B cell (primary cell): Measurements from ENCODE around the gene WDR13. TPM values are rescaled to one million over a fixed set of nuclear protein-coding genes. Genes with fewer than 3 reads are reported as not detected.

Experiments
- ATAC-seq: fragments of 200-7000 bp; cut with Tn5 transposase; one replicate; pipeline ENCODE4 v1.10.0; 2021; ENCODE audit warnings: low read depth, mild to moderate bottlenecking, moderate number of reproducible peaks, moderate library complexity
- CTCF ChIA-PET: fragments of 350-600 bp; sonication (Branson Sonifier 250); formaldehyde crosslinking; loops from one replicate; lab custom pipeline; 2021; ENCODE audit warnings: antibody characterized with exemption, inconsistent platforms; lab: Charles Lee
- POLR2A ChIA-PET: fragments of 350-600 bp; sonication (Branson Sonifier 250); formaldehyde crosslinking; loops from one replicate; lab custom pipeline; 2021; ENCODE audit warnings: antibody characterized with exemption; lab: Charles Lee
- DNase-seq: peaks from one replicate; pipeline ENCODE4 v3.0.0; 2013
- H2AFZ ChIP-seq: 2 replicates; pipeline ENCODE4 v1.6.1; 2012; ENCODE audit warnings: mild to moderate bottlenecking, low read depth, low read length; ENCODE audit not compliant: insufficient read depth, poor library complexity, severe bottlenecking
- H3K27ac ChIP-seq, 2 donors: 1 replicate in 1 of 2; 2 replicates in 1 of 2; pipeline ENCODE4 v1.5.1; 2012 to 2013; ENCODE audit warnings: low read length in 2 of 2, mild to moderate bottlenecking in 2 of 2, moderate library complexity in 1 of 2
- H3K27me3 ChIP-seq, 4 experiments: fragments of 200-600 bp in 1 of 4; sonication (generic) in 1 of 4; replicated peaks in 1 of 4; 1 replicate in 2 of 4; 2 replicates in 2 of 4; pipeline versions ENCODE4 v1.6.1 to v1.7.0; 2013 to 2016; ENCODE audit warnings: low read length in 3 of 4, mild to moderate bottlenecking in 2 of 4, mixed read lengths in 1 of 4, moderate library complexity in 1 of 4; ENCODE audit not compliant: insufficient read depth in 4 of 4, control insufficient read depth in 3 of 4; ENCODE audit errors: control extremely low read depth in 1 of 4
- H3K36me3 ChIP-seq, 2 experiments: replicated peaks in 1 of 2; 1 replicate in 1 of 2; 2 replicates in 1 of 2; pipeline versions ENCODE4 v1.6.1 to v1.7.1; 2013; ENCODE audit warnings: low read length in 1 of 2; ENCODE audit not compliant: insufficient read depth in 2 of 2, control insufficient read depth in 1 of 2; ENCODE audit errors: control extremely low read depth in 1 of 2, extremely low read depth in 1 of 2
- H3K4me1 ChIP-seq, 2 donors: fragments of 200-600 bp in 1 of 2; sonication (generic) in 1 of 2; 1 replicate in 1 of 2; 2 replicates in 1 of 2; pipeline versions ENCODE4 v1.5.1 to v1.6.1; 2013 to 2017; ENCODE audit warnings: low read length in 2 of 2; ENCODE audit not compliant: control insufficient read depth in 2 of 2, insufficient read depth in 2 of 2
- H3K4me2 ChIP-seq: replicated peaks from 2 replicates; pipeline ENCODE3; 2012; ENCODE audit warnings: mild to moderate bottlenecking, low read depth, low read length; ENCODE audit not compliant: poor library complexity, severe bottlenecking
- H3K4me3 ChIP-seq, 5 experiments: fragments of 200-600 bp in 1 of 5; sonication (generic) in 1 of 5; 1 replicate in 3 of 5; 2 replicates in 2 of 5; pipeline versions ENCODE4 v1.5.1 to v1.7.0; 2011 to 2016; ENCODE audit warnings: low read length in 4 of 5, mild to moderate bottlenecking in 4 of 5, low read depth in 2 of 5, control low read depth in 1 of 5, moderate library complexity in 1 of 5; ENCODE audit not compliant: insufficient read depth in 1 of 5; ENCODE audit errors: control extremely low read depth in 1 of 5, extremely low read depth in 1 of 5
- H3K79me2 ChIP-seq: fragments of 200-600 bp; sonication (generic); one replicate; pipeline ENCODE4 v1.6.0; 2016; ENCODE audit warnings: low read length; ENCODE audit not compliant: control insufficient read depth, insufficient read depth
- H3K9ac ChIP-seq: fragments of 200-600 bp; sonication (generic); 2 replicates; pipeline ENCODE4 v1.6.1; 2017; ENCODE audit warnings: mild to moderate bottlenecking, low read length, moderate library complexity
- H3K9me3 ChIP-seq, 3 donors: one replicate each; pipeline versions ENCODE4 v1.6.1 to v1.7.1; 2013; ENCODE audit warnings: low read length in 2 of 3; ENCODE audit not compliant: control insufficient read depth in 2 of 3, insufficient read depth in 1 of 3; ENCODE audit errors: control extremely low read depth in 1 of 3
- H4K20me1 ChIP-seq: 2 replicates; pipeline ENCODE4 v1.6.0; 2012; ENCODE audit warnings: mild to moderate bottlenecking, low read length; ENCODE audit not compliant: insufficient read depth, control insufficient read depth, poor library complexity, severe bottlenecking
- H3K27ac Mint-ChIP-seq: one replicate; pipeline ENCODE4 v1.8.0; 2021; ENCODE audit warnings: mixed read lengths
- H3K27me3 Mint-ChIP-seq: one replicate; pipeline ENCODE4 v1.8.0; 2021; ENCODE audit warnings: mixed read lengths
- H3K4me1 Mint-ChIP-seq: one replicate; pipeline ENCODE4 v1.8.0; 2021; ENCODE audit warnings: mixed read lengths
- H3K4me3 Mint-ChIP-seq: one replicate; pipeline ENCODE4 v1.8.0; 2021; ENCODE audit warnings: mixed read lengths
- H3K9me3 Mint-ChIP-seq: one replicate; pipeline ENCODE4 v1.8.0; 2022; ENCODE audit warnings: mixed read lengths; ENCODE audit not compliant: insufficient read depth
- CTCF ChIP-seq: fragments of 200-600 bp; IDR thresholded peaks from one replicate; pipeline ENCODE4 v1.8.0; 2022; ENCODE audit warnings: antibody characterized with exemption, mild to moderate bottlenecking
- EZH2 ChIP-seq: IDR thresholded peaks from 2 replicates; pipeline ENCODE4 v1.6.1; 2012; ENCODE audit warnings: borderline replicate concordance, low read depth, mild to moderate bottlenecking, moderate library complexity, low read length; ENCODE audit not compliant: insufficient read depth, poor library complexity, severe bottlenecking
- WGBS: methylation state at CpG from one replicate; pipeline ENCODE4 v1.1.5; 2013; ENCODE audit warnings: missing lambda C conversion rate; ENCODE audit not compliant: insufficient coverage; 5-methylcytosine and 5-hydroxymethylcytosine counted together
- intact Hi-C: fragments of 100-400 bp; cut with micrococcal nuclease; formaldehyde crosslinking; loops from one replicate; pipeline ENCODE4 v1.10.0; 2022
- polyA plus RNA-seq: library from polyadenylated mRNA; depleted of rRNA; stranded (reverse); fragments of >200 nt; gene quantifications from 2 replicates; pipeline ENCODE4 v1.2.3, GENCODE V29; 2012
- total RNA-seq, 2 donors: library from RNA; stranded (reverse); fragments of 120-200 nt in 1 of 2; gene quantifications; 1 replicate in 1 of 2; 2 replicates in 1 of 2; pipeline versions ENCODE4 v1.2.3 to v1.2.4, GENCODE V29; 2013 to 2022

Gene WDR13
- total and polyA plus RNA-seq, 2 donors (not counting 1 experiment from before 2014, with no cell fraction given): 85.1 to 257 TPM

GRCh38 chrX:48575642-48576041, 21.6 kb upstream of the WDR13 start:
- Histone ChIP-seq H3K4me3 (peak overlapping the region in 1 of 5 experiments; percentile 88), H2AFZ (no peak overlapping the region), H4K20me1 (peaks cover 7% of the 10 kb centered on the region), H3K79me2 (peaks cover 13% of the 10 kb centered on the region), H3K27ac (peak overlapping the region; percentile 98 to 99), H3K4me2 (peak overlapping the region; percentile 77), H3K9ac (no peak overlapping the region), H3K9me3 (no peaks in the 10 kb centered on the region), H3K36me3 (peaks cover 0 to 47% of the 10 kb centered on the region in 2 experiments), H3K27me3 (no peaks in the 10 kb centered on the region), H3K4me1 (peaks cover 16 to 22% of the 10 kb centered on the region in 2 donors)
- peaks cover 22% of the 10 kb centered on the region for H3K4me1 Mint-ChIP-seq
- whole genome bisulfite sequencing: 87% methylated on average over 4 of the region's 13 CpGs
- CTCF ChIA-PET: no interaction called here
- POLR2A ChIA-PET: no interaction called here
- H3K27ac Mint-ChIP-seq: peak overlapping the region; percentile 97
- ATAC-seq (no peak), DNase-seq (no peak)
- intact Hi-C loops: loop anchor here (10.0 kb wide), 1 partner anchor 921 kb away; the partner anchor contains the start of genes ELK1 and UXT
- peak overlapping the region; percentile 88 for H3K4me3 Mint-ChIP-seq
- no peaks in the 10 kb centered on the region for H3K27me3 Mint-ChIP-seq
- TF ChIP-seq CTCF (no peak), EZH2 (no peak)
- H3K9me3 Mint-ChIP-seq: no peaks in the 10 kb centered on the region

- peaks cover 20% of the 10 kb centered on the region for H3K4me1 Mint-ChIP-seq
- H3K27ac Mint-ChIP-seq: peak overlapping the region; percentile 97
- H3K9ac ChIP-seq: no peak overlapping the region
- H3K27me3 Mint-ChIP-seq: no peaks in the 10 kb centered on the region
- H3K27me3 ChIP-seq: no peaks in the 10 kb centered on the region
- H3K4me1 ChIP-seq: peaks cover 16 to 22% of the 10 kb centered on the region in 2 donors
- intact Hi-C loops: loop anchor here (10.0 kb wide), 1 partner anchor 921 kb away; the partner anchor contains the start of genes ELK1 and UXT
- WGBS: 60% methylated on average over 1 of the region's 6 CpGs
- DNase-seq (no peak), ATAC-seq (no peak)
- POLR2A ChIA-PET: no interaction called here
- no peak overlapping the region for H2AFZ ChIP-seq
- H3K4me3 ChIP-seq: no peak overlapping the region
- peak overlapping the region; percentile 77 for H3K4me2 ChIP-seq
- peaks cover 0 to 47% of the 10 kb centered on the region in 2 experiments for H3K36me3 ChIP-seq
- peaks cover 13% of the 10 kb centered on the region for H3K79me2 ChIP-seq
- peaks cover 7% of the 10 kb centered on the region for H4K20me1 ChIP-seq
- H3K9me3 ChIP-seq: no peaks in the 10 kb centered on the region
- H3K27ac ChIP-seq: no peak overlapping the region
- no peaks in the 10 kb centered on the region for H3K9me3 Mint-ChIP-seq
- CTCF ChIA-PET: no interaction called here
- peak overlapping the region; percentile 88 for H3K4me3 Mint-ChIP-seq
- no peak for TF ChIP-seq CTCF
- TF ChIP-seq EZH2: no peak
Measured at GRCh38 chrX:48576108-48576507, 21.2 kb upstream of the WDR13 start.
